Iris pigment epithelial cell (primary cell): ENCODE data around the gene PDHA1.

Experiments used
- DNase-seq: peaks from one replicate; pipeline ENCODE4 v3.0.0-alpha.2; 2011; ENCODE audit warnings: low read depth

The PDHA1 gene

DNA sequence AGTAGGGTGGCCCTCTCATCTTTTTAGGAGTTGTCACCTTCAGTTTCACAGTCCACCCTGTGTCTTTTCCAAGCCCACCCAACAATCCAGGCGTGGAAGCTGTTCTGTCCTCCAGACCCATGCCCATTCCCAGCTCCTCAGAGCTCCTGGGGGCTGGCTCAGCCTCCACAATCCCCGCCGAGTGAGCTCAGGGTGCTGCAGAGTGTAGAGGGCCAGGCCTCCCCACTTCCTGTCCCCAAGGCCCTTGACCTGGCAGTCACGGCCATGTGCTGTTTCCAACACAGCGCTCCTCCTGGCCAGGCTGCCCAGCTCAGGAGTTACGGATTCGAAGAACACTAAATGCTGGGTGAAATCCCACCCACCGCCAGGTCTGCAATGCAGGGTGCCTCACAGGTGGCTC lies 31.8 kb downstream of the PDHA1 start:
- DNase-seq = no peak

DNA sequence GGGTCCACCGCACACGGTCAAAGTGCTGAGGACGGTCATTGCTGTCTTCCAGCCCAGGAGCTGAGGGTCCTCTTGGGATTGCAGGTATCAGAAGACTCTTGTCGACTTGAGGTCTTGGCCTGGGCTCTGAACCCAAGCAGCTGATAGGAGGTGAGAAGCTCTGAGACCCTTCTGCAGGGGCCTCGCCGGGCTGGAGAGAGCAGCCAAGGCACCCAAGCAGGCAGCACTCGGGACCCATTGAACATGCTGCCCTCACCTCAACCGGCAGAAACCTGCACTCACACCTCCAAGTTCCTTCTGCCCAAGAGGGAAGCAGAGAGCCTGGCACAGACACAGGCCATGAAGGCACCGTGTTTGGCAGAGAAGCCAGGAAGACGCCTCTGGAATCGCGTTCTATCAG lies 34.1 kb downstream of the PDHA1 start:
- DNase-seq = no peak

GRCh38 chrX:19381326-19381725 lies 37.6 kb downstream of the PDHA1 start:
- DNase-seq = no peak

DNA sequence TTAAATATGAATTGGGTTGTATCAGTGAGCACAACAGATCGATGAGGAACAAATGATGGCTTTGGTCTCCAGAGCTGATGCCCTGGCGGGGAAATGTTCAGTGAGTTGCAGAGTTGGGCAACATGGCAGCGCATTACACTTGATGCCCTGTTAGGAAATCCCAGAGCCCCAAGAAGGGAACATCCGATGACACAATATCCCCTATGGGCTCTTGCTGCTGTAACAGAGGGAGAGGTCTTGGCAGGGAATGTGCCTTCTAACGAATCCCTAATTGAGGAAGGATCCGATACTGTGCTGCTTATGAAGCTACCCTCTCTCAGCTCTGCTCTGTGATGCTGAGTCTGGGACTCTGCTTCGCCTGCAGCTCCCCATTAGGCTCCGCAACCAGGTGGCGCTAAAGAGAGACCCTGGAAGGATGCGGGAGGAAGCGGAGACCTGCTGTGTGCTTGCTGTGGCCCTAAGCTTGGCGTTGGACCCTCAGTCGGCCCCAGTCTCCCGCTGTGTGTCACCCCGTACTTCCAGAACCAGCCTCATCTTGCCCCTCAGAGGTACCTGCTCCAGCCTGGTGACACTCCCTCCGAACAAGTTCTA lies 38.9 kb downstream of the PDHA1 start:
- peak; percentile 35 for DNase-seq

- no peak for DNase-seq
Measured at GRCh38 chrX:19386679-19387078, 43.0 kb downstream of the PDHA1 start.

DNA sequence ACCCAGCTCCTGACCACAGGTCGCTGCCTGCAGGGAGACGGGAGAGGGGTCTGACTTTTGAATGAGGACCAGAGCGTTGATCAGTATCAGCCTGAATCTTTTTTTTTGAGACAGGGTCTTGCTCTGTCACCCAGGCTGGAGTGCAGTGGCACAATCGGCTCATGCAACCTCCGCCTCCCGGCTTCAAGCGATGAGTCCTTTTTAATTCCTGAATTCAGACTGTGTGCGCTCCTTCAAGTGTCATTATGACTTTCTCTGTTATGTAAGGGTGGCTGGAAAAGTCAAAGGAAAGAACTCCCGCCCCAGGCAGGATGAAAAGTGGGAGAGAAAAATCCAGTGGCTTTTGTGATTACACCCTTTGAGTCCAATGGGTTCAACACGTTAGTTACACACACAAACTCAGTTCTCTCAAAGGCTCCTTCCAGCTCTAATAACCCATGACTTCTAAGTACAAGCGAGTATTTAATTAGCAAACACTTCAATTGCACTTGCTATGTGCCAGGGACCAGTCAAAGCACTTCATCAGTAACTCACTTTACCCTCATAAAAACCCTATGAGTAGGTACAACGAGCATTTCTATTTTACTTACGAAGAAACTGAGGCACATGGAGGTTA lies 44.4 kb downstream of the PDHA1 start:
- DNase-seq = no peak

DNA sequence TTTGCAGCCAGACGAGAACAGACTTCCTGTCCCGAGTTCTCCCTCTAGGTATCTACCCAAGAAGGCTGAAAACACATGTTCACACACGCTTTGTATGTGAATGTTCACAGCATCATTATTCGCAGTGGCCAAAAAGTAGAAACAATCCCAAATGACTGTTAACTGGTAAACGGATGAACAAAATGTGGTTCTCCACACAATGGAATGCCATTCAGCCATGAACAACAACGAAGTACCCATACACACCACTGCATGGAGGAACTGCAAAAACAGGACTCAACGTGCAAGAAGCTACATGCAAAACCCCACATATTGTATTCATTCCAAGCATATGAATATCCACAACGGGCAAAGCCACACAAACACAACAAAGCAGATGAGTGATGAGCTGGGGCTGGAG lies 45.0 kb downstream of the PDHA1 start:
- DNase-seq = no peak

DNA sequence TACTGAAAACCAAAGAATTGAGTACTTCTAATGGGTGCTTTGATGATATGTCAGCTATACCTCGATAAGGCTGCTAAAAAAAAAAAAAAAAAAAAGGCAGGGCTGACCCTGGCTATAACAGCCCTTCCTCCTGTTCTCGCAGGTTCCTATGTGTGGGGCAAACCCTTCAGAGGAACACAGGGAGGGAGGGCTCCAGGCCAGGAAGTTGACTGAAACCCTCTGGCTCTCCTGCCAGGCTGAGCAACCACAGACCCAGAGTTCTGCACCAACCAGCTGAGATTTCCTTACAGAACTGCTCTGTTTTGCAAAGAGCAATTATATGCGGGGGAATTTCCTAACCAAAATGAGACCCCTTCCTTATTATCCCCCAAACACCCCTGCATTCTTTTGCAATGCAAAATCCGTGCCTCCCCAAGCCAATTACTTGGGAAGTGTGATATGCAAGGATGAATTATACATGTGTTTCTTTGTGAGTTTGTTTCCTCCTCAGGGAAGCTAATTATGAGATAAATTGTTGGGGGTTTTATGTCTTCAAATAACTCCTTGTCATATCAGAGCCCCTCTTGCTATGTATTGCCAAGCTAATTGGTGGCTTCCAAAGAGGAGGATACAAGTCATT lies 45.6 kb downstream of the PDHA1 start:
- no peak for DNase-seq

GRCh38 chrX:19392078-19392477 lies 48.4 kb downstream of the PDHA1 start:
- DNase-seq = no peak

- no peak for DNase-seq
Measured at GRCh38 chrX:19392703-19393102, 49.0 kb downstream of the PDHA1 start.

- DNase-seq = no peak
Measured at GRCh38 chrX:19403696-19404095, 60.0 kb downstream of the PDHA1 start.

- DNase-seq = no peak
Measured at GRCh38 chrX:19410259-19410658, 66.5 kb downstream of the PDHA1 start.
